H1 (cell line): ENCODE data around the gene ZNF506. TPM values are rescaled to one million over a fixed set of nuclear protein-coding genes. Genes with fewer than 3 reads are reported as not detected.

ENCODE experiments used
- GABPA ChIP-seq: IDR thresholded peaks from 2 replicates; pipeline ENCODE4 v1.6.1; 2011; ENCODE audit warnings: mild to moderate bottlenecking, low read length, moderate library complexity, borderline replicate concordance; ENCODE audit not compliant: insufficient read depth
- POLR2A ChIP-seq, 2 experiments: IDR thresholded peaks; 1 replicate in 1 of 2; 2 replicates in 1 of 2; pipeline ENCODE4 v1.6.1; 2011; ENCODE audit warnings: low read depth in 2 of 2, low read length in 2 of 2, mild to moderate bottlenecking in 2 of 2; ENCODE audit errors: control extremely low read depth in 1 of 2
- RNF2 ChIP-seq: fragments of 200-900, 300-1000 bp; sonication (generic); IDR thresholded peaks from 2 replicates; pipeline ENCODE4 v1.7.1; 2016; ENCODE audit warnings: borderline replicate concordance, low read depth, mild to moderate bottlenecking, antibody characterized with exemption, low read length; ENCODE audit not compliant: poor library complexity, severe bottlenecking; ENCODE audit errors: missing control alignments
- polyA plus RNA-seq, 7 experiments: library from polyadenylated mRNA; depleted of rRNA in 3 of 7; stranded (reverse) in 5 of 7; unstranded in 2 of 7; fragments of >200 nt in 5 of 7; fragments of 200-250 nt in 2 of 7; gene quantifications; 1 replicate in 5 of 7; 2 replicates in 1 of 7; 4 replicates in 1 of 7; pipeline versions ENCODE4 v1.2.1 to v1.2.3, GENCODE V29; 2011 to 2013; ENCODE audit warnings: missing spikeins in 2 of 7, mixed read lengths in 2 of 7
- total RNA-seq: library from RNA; stranded (reverse); fragmentation: NEBNext Ultra II Directional; extraction: Animal tissue kit (Norgen Biotek cat#: 25700); gene quantifications from 2 replicates; pipeline ENCODE4 v1.2.1, GENCODE V29; 2021

The ZNF506 gene
- total and polyA plus RNA-seq, 2 of the 8 experiments (the other 6 are each of a cell fraction or from before 2014, with no cell fraction given) = 4.5 to 8.3 TPM

- TF ChIP-seq RNF2 (no peak), POLR2A (IDR thresholded peaks at IDR 0.05; ENCODE audit: control extremely low read depth in 1 of 2, low read depth in 2 of 2, low read length in 2 of 2) (peak; percentile 89 to 90), GABPA (no peak)
Measured at GRCh38 chr19:19866611-19867248, 45.2 kb upstream of the ZNF506 start (continued).
